ENCODE measurements around the gene SLC4A4.

SLC4A4 gene

DNA sequence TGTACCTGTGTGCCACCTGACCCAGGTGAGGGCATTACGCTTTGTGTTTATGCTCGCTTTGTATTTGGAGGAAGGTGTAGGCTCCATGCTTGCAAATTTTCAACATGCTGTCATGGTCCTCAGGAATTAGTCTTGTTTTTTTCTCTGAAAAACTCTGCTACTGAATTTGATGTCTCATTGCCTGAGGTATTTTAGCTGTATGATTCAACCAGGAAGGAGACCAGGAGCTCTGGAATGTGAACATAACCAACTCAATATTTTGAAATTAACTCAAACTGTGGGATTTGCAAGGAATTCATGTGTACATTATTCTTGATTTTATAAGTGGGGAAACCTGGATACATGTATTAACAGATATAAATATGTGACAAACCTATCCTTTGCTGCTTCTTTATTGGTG, 134.1 kb downstream of the SLC4A4 start:
- no peaks in the 10 kb centered on the region for H3K36me3 ChIP-seq (ENCODE audit: insufficient read depth, low read length)
- H3K4me2 ChIP-seq (ENCODE audit: insufficient read depth, low read length), result no peak overlapping the region
- DNase-seq (no peak), ATAC-seq (ENCODE audit: insufficient read depth, low read depth) (no peak)
- H3K9me3 ChIP-seq (ENCODE audit: insufficient read depth, low read length, severe bottlenecking), result no peaks in the 10 kb centered on the region
- H3K4me3 ChIP-seq (ENCODE audit: low read depth in 1 of 2, low read length in 2 of 2), result no peak overlapping the region
- no peak overlapping the region for H3K27ac ChIP-seq (ENCODE audit: low read length)
- no peak overlapping the region for H3K9ac ChIP-seq (ENCODE audit: low read depth, low read length)
- no peaks in the 10 kb centered on the region for H4K20me1 ChIP-seq (ENCODE audit: insufficient read depth, low read length)
- no peak for TF ChIP-seq EZH2 (IDR thresholded peaks at IDR 0.05; ENCODE audit: borderline replicate concordance, low read depth, low read length, severe bottlenecking)
- TF ChIP-seq, protein P1, sequence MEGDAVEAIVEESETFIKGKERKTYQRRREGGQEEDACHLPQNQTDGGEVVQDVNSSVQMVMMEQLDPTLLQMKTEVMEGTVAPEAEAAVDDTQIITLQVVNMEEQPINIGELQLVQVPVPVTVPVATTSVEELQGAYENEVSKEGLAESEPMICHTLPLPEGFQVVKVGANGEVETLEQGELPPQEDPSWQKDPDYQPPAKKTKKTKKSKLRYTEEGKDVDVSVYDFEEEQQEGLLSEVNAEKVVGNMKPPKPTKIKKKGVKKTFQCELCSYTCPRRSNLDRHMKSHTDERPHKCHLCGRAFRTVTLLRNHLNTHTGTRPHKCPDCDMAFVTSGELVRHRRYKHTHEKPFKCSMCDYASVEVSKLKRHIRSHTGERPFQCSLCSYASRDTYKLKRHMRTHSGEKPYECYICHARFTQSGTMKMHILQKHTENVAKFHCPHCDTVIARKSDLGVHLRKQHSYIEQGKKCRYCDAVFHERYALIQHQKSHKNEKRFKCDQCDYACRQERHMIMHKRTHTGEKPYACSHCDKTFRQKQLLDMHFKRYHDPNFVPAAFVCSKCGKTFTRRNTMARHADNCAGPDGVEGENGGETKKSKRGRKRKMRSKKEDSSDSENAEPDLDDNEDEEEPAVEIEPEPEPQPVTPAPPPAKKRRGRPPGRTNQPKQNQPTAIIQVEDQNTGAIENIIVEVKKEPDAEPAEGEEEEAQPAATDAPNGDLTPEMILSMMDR (IDR thresholded peaks at IDR 0.05; ENCODE audit: borderline replicate concordance, extremely low read depth, low read length, poor library complexity, severe bottlenecking), result no peak
- no peaks in the 10 kb centered on the region for H3K27me3 ChIP-seq (ENCODE audit: insufficient read depth, low read length, poor library complexity)
- no peaks in the 10 kb centered on the region for H3K79me2 ChIP-seq (ENCODE audit: insufficient read depth, low read length)
- no peaks in the 10 kb centered on the region for H3K4me1 ChIP-seq (ENCODE audit: insufficient read depth, low read length)
- no peak overlapping the region for H2AFZ ChIP-seq (ENCODE audit: low read depth, low read length)

DNA sequence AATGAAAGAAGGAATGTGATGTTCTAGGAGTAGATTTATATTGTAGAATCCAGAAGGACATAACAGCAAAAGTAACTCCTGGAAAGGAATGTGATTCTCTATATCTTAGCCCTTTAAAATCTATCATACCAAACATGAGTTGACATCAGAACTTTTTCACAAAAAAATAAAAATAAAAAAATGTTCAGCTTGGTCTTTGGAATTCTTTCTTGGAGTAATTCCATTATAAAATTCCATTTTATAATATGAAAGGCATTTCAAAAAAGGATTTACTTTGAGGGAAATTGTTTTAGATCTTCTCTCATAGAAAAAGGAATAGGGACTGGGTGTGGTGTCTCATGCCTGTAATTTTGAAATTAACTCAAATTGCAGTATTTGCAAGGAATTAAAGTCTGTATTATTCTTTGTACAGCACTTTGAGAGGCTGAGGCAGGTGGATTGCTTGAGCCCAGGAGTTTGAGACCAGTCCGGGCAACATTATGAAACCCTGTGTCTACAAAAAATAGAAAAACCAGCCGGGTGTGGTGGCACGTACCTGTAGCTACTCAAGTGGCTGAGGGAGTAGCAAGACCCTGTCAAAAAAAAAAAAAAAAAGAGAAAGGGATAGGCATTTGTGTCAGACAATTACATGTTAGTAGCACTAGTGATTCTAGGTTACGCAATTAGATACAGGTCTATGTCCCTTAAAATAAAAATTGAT, 134.9 kb downstream of the SLC4A4 start:
- H2AFZ ChIP-seq (ENCODE audit: low read depth, low read length), result no peak overlapping the region
- H3K4me2 ChIP-seq (ENCODE audit: insufficient read depth, low read length), result no peak overlapping the region
- no peaks in the 10 kb centered on the region for H3K27me3 ChIP-seq (ENCODE audit: insufficient read depth, low read length, poor library complexity)
- no peaks in the 10 kb centered on the region for H4K20me1 ChIP-seq (ENCODE audit: insufficient read depth, low read length)
- H3K9ac ChIP-seq (ENCODE audit: low read depth, low read length), result no peak overlapping the region
- no peak overlapping the region for H3K27ac ChIP-seq (ENCODE audit: low read length)
- ATAC-seq (ENCODE audit: insufficient read depth, low read depth) (no peak), DNase-seq (no peak)
- H3K4me3 ChIP-seq (ENCODE audit: low read depth in 1 of 2, low read length in 2 of 2), result no peak overlapping the region
- TF ChIP-seq, protein P1 (IDR thresholded peaks at IDR 0.05; ENCODE audit: borderline replicate concordance, extremely low read depth, low read length, poor library complexity, severe bottlenecking), result no peak
- no peak for TF ChIP-seq EZH2 (IDR thresholded peaks at IDR 0.05; ENCODE audit: borderline replicate concordance, low read depth, low read length, severe bottlenecking)
- H3K79me2 ChIP-seq (ENCODE audit: insufficient read depth, low read length), result no peaks in the 10 kb centered on the region
- H3K9me3 ChIP-seq (ENCODE audit: insufficient read depth, low read length, severe bottlenecking), result no peaks in the 10 kb centered on the region
- H3K4me1 ChIP-seq (ENCODE audit: insufficient read depth, low read length), result no peaks in the 10 kb centered on the region
- H3K36me3 ChIP-seq (ENCODE audit: insufficient read depth, low read length), result no peaks in the 10 kb centered on the region

DNA sequence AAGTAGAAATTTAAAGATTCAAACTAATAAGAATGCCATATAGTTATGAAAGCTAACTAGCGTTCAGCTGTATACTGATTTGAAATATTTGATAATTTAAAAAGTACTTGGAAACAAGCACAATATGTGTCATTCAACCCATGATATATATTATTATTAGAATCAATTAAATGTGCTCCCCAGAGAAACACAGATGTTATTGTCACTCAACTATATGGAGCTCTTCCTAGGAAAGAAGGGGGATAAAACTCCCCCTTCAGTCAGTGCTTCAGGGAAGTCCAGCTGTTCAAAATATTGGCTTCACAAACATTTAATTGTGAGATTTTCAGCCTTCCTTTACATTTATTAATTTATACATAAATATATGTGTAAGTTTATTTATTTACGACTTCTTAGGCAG, 135.9 kb downstream of the SLC4A4 start:
- no peak overlapping the region for H3K27ac ChIP-seq (ENCODE audit: low read length)
- no peak overlapping the region for H3K9ac ChIP-seq (ENCODE audit: low read depth, low read length)
- DNase-seq (no peak), ATAC-seq (ENCODE audit: insufficient read depth, low read depth) (no peak)
- H3K4me1 ChIP-seq (ENCODE audit: insufficient read depth, low read length), result no peaks in the 10 kb centered on the region
- H3K4me3 ChIP-seq (ENCODE audit: low read depth in 1 of 2, low read length in 2 of 2), result no peak overlapping the region
- no peaks in the 10 kb centered on the region for H3K36me3 ChIP-seq (ENCODE audit: insufficient read depth, low read length)
- no peaks in the 10 kb centered on the region for H3K79me2 ChIP-seq (ENCODE audit: insufficient read depth, low read length)
- no peak overlapping the region for H3K4me2 ChIP-seq (ENCODE audit: insufficient read depth, low read length)
- no peaks in the 10 kb centered on the region for H4K20me1 ChIP-seq (ENCODE audit: insufficient read depth, low read length)
- H2AFZ ChIP-seq (ENCODE audit: low read depth, low read length), result no peak overlapping the region
- H3K27me3 ChIP-seq (ENCODE audit: insufficient read depth, low read length, poor library complexity), result no peaks in the 10 kb centered on the region
- TF ChIP-seq, protein P1 (IDR thresholded peaks at IDR 0.05; ENCODE audit: borderline replicate concordance, extremely low read depth, low read length, poor library complexity, severe bottlenecking), result no peak
- TF ChIP-seq EZH2 (IDR thresholded peaks at IDR 0.05; ENCODE audit: borderline replicate concordance, low read depth, low read length, severe bottlenecking), result no peak
- H3K9me3 ChIP-seq (ENCODE audit: insufficient read depth, low read length, severe bottlenecking), result no peaks in the 10 kb centered on the region
